Ovary (tissue), 3 donors: ENCODE data around the gene DLG1.

ENCODE experiments used
- CTCF ChIP-seq, 3 donors: fragments of 450-650 bp in 2 of 3; fragments of 200-600 bp in 1 of 3; IDR thresholded peaks; one replicate each; pipeline versions ENCODE4 v1.5.1 to v1.8.0; 2016 to 2022; ENCODE audit warnings: antibody characterized with exemption in 3 of 3, mild to moderate bottlenecking in 1 of 3
- EP300 ChIP-seq: sonication (generic); formaldehyde crosslinking; IDR thresholded peaks from one replicate; pipeline ENCODE4 v1.6.1; 2017; ENCODE audit warnings: antibody characterized with exemption
- POLR2A ChIP-seq: fragments of 450-650 bp; IDR thresholded peaks from one replicate; pipeline ENCODE4 v1.6.1; 2017; ENCODE audit warnings: antibody characterized with exemption, mild to moderate bottlenecking, moderate library complexity
- donor health status: DM: no; HTN: no; CAD: no.

DNA sequence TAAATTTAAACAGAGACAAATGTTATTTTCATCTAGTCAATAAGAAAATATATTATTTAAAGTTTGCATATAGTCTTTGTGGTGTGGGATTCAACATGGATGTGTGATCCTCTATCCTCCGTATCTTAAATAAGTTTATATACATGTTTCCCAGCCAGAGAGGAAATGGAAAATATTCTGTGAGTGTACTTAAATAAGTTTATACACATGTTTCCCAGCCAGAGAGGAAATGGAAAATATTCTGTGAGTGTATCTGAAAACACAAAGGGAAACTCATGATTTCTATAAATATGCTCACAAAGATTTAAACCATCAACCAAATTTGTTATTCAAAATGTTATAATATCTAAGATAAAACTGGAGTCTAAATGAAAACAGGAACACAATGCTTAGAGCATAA lies 158.8 kb downstream of the DLG1 start:
- TF ChIP-seq POLR2A (no peak), CTCF (IDR thresholded peaks at IDR 0.05) (no peak), EP300 (no peak)
